Measurements from ENCODE around the gene ACE2.

- no peak for TF ChIP-seq EZH2 (optimal IDR thresholded peaks at IDR 0.05; ENCODE audit: low read depth, low read length)
- TF ChIP-seq, protein P1, sequence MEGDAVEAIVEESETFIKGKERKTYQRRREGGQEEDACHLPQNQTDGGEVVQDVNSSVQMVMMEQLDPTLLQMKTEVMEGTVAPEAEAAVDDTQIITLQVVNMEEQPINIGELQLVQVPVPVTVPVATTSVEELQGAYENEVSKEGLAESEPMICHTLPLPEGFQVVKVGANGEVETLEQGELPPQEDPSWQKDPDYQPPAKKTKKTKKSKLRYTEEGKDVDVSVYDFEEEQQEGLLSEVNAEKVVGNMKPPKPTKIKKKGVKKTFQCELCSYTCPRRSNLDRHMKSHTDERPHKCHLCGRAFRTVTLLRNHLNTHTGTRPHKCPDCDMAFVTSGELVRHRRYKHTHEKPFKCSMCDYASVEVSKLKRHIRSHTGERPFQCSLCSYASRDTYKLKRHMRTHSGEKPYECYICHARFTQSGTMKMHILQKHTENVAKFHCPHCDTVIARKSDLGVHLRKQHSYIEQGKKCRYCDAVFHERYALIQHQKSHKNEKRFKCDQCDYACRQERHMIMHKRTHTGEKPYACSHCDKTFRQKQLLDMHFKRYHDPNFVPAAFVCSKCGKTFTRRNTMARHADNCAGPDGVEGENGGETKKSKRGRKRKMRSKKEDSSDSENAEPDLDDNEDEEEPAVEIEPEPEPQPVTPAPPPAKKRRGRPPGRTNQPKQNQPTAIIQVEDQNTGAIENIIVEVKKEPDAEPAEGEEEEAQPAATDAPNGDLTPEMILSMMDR (IDR thresholded peaks at IDR 0.05; ENCODE audit: low read length), result no peak
These were observed 44.5 kb upstream of the ACE2 start for GRCh38 chrX:15645266-15645665.

All from MM.1S (cell line).